Neural cell (in vitro differentiated cells): ENCODE data around the gene SMPX. TPM values are rescaled to one million over a fixed set of nuclear protein-coding genes. Genes with fewer than 3 reads are reported as not detected.

ENCODE experiments used
- H2AFZ ChIP-seq: fragments of 200-600, 300-800 bp; sonication (generic), shearing (Covaris generic); 2 replicates; pipeline ENCODE4 v1.6.0; 2014; ENCODE audit warnings: low read depth, mild to moderate bottlenecking, antibody characterized with exemption, low read length, moderate library complexity
- H3F3A ChIP-seq: fragments of 200-600 bp; shearing (Covaris generic); 2 replicates; pipeline ENCODE4 v1.6.1; 2016; ENCODE audit warnings: mild to moderate bottlenecking, moderate library complexity, mixed read lengths, antibody characterized with exemption, low read length; ENCODE audit not compliant: insufficient read depth, poor library complexity, severe bottlenecking
- H3K27ac ChIP-seq: fragments of 200-600, 300-800 bp; sonication (generic), shearing (Covaris generic); 2 replicates; pipeline ENCODE4 v1.5.1; 2014; ENCODE audit warnings: mild to moderate bottlenecking, low read length, moderate library complexity
- H3K27me3 ChIP-seq: fragments of 300-800, 200-600 bp; sonication (generic), shearing (Covaris generic); 2 replicates; pipeline ENCODE4 v1.6.0; 2014; ENCODE audit warnings: mild to moderate bottlenecking, low read depth, low read length, moderate library complexity; ENCODE audit not compliant: insufficient read depth
- H3K36me3 ChIP-seq: fragments of 300-800, 200-600 bp; sonication (generic), shearing (Covaris generic); 2 replicates; pipeline ENCODE4 v1.5.1; 2014; ENCODE audit warnings: mild to moderate bottlenecking, antibody characterized with exemption, low read length, moderate library complexity; ENCODE audit not compliant: insufficient read depth
- H3K4me2 ChIP-seq: fragments of 300-800, 200-600 bp; sonication (generic), shearing (Covaris generic); 2 replicates; pipeline ENCODE4 v1.6.0; 2014; ENCODE audit warnings: mild to moderate bottlenecking, low read length
- H3K4me3 ChIP-seq: fragments of 300-800, 200-600 bp; sonication (generic), shearing (Covaris generic); 2 replicates; pipeline ENCODE4 v1.5.1; 2014; ENCODE audit warnings: mild to moderate bottlenecking, low read length, moderate library complexity
- H3K79me2 ChIP-seq: fragments of 200-600 bp; shearing (Covaris generic); replicated peaks from 2 replicates; pipeline ENCODE4 v1.6.0; 2014; ENCODE audit warnings: mild to moderate bottlenecking, low read length, moderate library complexity; ENCODE audit not compliant: insufficient read depth
- H3K9ac ChIP-seq: fragments of 300-800, 200-600 bp; sonication (generic), shearing (Covaris generic); 2 replicates; pipeline ENCODE4 v1.6.1; 2016; ENCODE audit warnings: mild to moderate bottlenecking, low read length, mixed read lengths
- H3K9me2 ChIP-seq: fragments of 200-600 bp; shearing (Covaris generic); 2 replicates; pipeline ENCODE4 v1.6.1; 2016; ENCODE audit warnings: mild to moderate bottlenecking, low read length, mixed read lengths; ENCODE audit not compliant: insufficient read depth
- H3K9me3 ChIP-seq: fragments of 200-600, 300-800 bp; sonication (generic), shearing (Covaris generic); 2 replicates; pipeline ENCODE4 v1.6.1; 2016; ENCODE audit warnings: mild to moderate bottlenecking, mixed run types, low read length, moderate library complexity, mixed read lengths
- H4K20me1 ChIP-seq: fragments of 200-600 bp; shearing (Covaris generic); 2 replicates; pipeline ENCODE4 v1.6.1; 2016; ENCODE audit warnings: mild to moderate bottlenecking, mixed run types; ENCODE audit not compliant: insufficient read depth
- EP300 ChIP-seq: fragments of 450-650 bp; conservative IDR thresholded peaks from 2 replicates; pipeline ENCODE4 v1.6.1; 2014; ENCODE audit warnings: antibody characterized with exemption, mild to moderate bottlenecking, moderate library complexity; ENCODE audit not compliant: poor library complexity, severe bottlenecking
- EZH2 ChIP-seq: fragments of 200-600, 300-800 bp; shearing (Covaris generic), sonication (generic); IDR thresholded peaks from 2 replicates; pipeline ENCODE4 v1.6.1; 2014; ENCODE audit warnings: antibody characterized with exemption, low read length, borderline replicate concordance, mild to moderate bottlenecking; ENCODE audit not compliant: insufficient read depth, poor library complexity, severe bottlenecking
- MXI1 ChIP-seq: fragments of 450-650 bp; conservative IDR thresholded peaks from 2 replicates; pipeline ENCODE4 v1.6.1; 2014; ENCODE audit warnings: antibody characterized with exemption, mild to moderate bottlenecking; ENCODE audit not compliant: poor library complexity, severe bottlenecking
- POLR2AphosphoS5 ChIP-seq: IDR thresholded peaks from 2 replicates; pipeline ENCODE4 v1.6.1; 2012
- RAD21 ChIP-seq: fragments of 450-650 bp; conservative IDR thresholded peaks from 2 replicates; pipeline ENCODE4 v1.6.1; 2014; ENCODE audit warnings: antibody characterized with exemption, mild to moderate bottlenecking, moderate library complexity
- SMC3 ChIP-seq: fragments of 450-650 bp; conservative IDR thresholded peaks from 2 replicates; pipeline ENCODE4 v1.6.1; 2014; ENCODE audit warnings: antibody characterized with exemption, mild to moderate bottlenecking, moderate library complexity; ENCODE audit not compliant: poor library complexity
- TAF1 ChIP-seq: IDR thresholded peaks from 2 replicates; pipeline ENCODE4 v1.6.1; 2012; ENCODE audit warnings: low read depth
- polyA plus RNA-seq: library from polyadenylated mRNA; depleted of rRNA; stranded (reverse); fragments of >200 nt; gene quantifications from 2 replicates; pipeline ENCODE4 v1.2.3, GENCODE V29; 2014
- TF ChIP-seq, protein P1 (sequence below): fragments of 450-650 bp; IDR thresholded peaks from 2 replicates; pipeline ENCODE4 v1.5.1; 2014; ENCODE audit warnings: antibody characterized with exemption, mild to moderate bottlenecking, moderate library complexity; ENCODE audit not compliant: poor library complexity, severe bottlenecking
- TF ChIP-seq, protein P2 (sequence below): IDR thresholded peaks from 2 replicates; pipeline ENCODE4 v1.6.1; 2012; ENCODE audit warnings: borderline replicate concordance

SMPX gene
- polyA plus RNA-seq, 1 donor from 2014 or later, result 0.53 TPM

DNA sequence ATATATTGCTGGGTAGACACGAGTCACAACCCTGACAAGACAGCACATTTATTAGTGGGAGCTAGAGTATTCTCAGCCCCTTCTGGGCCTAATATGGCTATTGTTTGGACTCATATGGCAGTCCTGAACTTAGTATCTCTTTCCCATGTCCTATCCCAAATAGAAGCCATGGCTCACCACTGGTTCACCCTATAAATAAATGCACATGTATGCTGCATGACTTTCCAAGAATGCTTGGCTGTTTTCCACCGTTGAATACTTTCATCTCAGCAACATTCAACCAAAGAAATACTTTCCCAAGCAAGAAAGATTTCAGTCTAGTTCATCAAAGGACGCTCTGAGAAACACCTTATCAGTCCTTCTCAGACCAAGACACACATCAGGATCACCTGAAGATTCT lies 36.7 kb downstream of the SMPX start:
- Histone ChIP-seq H3K9me2 (no peaks in the 10 kb centered on the region), H3K4me2 (no peak overlapping the region), H4K20me1 (no peaks in the 10 kb centered on the region), H3K27me3 (no peaks in the 10 kb centered on the region), H3K9ac (no peak overlapping the region), H3K27ac (no peak overlapping the region), H3F3A (no peaks in the 10 kb centered on the region), H3K9me3 (no peaks in the 10 kb centered on the region), H3K79me2 (no peaks in the 10 kb centered on the region), H2AFZ (no peak overlapping the region), H3K4me3 (no peak overlapping the region), H3K36me3 (no peaks in the 10 kb centered on the region)
- no peak for TF ChIP-seq MXI1
- TF ChIP-seq, protein P1, sequence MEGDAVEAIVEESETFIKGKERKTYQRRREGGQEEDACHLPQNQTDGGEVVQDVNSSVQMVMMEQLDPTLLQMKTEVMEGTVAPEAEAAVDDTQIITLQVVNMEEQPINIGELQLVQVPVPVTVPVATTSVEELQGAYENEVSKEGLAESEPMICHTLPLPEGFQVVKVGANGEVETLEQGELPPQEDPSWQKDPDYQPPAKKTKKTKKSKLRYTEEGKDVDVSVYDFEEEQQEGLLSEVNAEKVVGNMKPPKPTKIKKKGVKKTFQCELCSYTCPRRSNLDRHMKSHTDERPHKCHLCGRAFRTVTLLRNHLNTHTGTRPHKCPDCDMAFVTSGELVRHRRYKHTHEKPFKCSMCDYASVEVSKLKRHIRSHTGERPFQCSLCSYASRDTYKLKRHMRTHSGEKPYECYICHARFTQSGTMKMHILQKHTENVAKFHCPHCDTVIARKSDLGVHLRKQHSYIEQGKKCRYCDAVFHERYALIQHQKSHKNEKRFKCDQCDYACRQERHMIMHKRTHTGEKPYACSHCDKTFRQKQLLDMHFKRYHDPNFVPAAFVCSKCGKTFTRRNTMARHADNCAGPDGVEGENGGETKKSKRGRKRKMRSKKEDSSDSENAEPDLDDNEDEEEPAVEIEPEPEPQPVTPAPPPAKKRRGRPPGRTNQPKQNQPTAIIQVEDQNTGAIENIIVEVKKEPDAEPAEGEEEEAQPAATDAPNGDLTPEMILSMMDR, result no peak
- no peak for TF ChIP-seq SMC3
- TF ChIP-seq EP300, result no peak
- TF ChIP-seq TAF1, result no peak
- no peak for TF ChIP-seq RAD21
- TF ChIP-seq, protein P2, sequence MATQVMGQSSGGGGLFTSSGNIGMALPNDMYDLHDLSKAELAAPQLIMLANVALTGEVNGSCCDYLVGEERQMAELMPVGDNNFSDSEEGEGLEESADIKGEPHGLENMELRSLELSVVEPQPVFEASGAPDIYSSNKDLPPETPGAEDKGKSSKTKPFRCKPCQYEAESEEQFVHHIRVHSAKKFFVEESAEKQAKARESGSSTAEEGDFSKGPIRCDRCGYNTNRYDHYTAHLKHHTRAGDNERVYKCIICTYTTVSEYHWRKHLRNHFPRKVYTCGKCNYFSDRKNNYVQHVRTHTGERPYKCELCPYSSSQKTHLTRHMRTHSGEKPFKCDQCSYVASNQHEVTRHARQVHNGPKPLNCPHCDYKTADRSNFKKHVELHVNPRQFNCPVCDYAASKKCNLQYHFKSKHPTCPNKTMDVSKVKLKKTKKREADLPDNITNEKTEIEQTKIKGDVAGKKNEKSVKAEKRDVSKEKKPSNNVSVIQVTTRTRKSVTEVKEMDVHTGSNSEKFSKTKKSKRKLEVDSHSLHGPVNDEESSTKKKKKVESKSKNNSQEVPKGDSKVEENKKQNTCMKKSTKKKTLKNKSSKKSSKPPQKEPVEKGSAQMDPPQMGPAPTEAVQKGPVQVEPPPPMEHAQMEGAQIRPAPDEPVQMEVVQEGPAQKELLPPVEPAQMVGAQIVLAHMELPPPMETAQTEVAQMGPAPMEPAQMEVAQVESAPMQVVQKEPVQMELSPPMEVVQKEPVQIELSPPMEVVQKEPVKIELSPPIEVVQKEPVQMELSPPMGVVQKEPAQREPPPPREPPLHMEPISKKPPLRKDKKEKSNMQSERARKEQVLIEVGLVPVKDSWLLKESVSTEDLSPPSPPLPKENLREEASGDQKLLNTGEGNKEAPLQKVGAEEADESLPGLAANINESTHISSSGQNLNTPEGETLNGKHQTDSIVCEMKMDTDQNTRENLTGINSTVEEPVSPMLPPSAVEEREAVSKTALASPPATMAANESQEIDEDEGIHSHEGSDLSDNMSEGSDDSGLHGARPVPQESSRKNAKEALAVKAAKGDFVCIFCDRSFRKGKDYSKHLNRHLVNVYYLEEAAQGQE, result no peak
- no peak for TF ChIP-seq POLR2AphosphoS5
- TF ChIP-seq EZH2, result no peak

- Histone ChIP-seq H3K9ac (no peak overlapping the region), H3K9me3 (no peaks in the 10 kb centered on the region), H3K27me3 (no peaks in the 10 kb centered on the region), H4K20me1 (no peaks in the 10 kb centered on the region), H2AFZ (no peak overlapping the region), H3K36me3 (no peaks in the 10 kb centered on the region), H3F3A (no peaks in the 10 kb centered on the region), H3K4me3 (no peak overlapping the region), H3K27ac (no peak overlapping the region), H3K9me2 (no peaks in the 10 kb centered on the region), H3K79me2 (no peaks in the 10 kb centered on the region), H3K4me2 (no peak overlapping the region)
- TF ChIP-seq EP300, result no peak
- TF ChIP-seq, protein P2, result no peak
- no peak for TF ChIP-seq MXI1
- no peak for TF ChIP-seq TAF1
- TF ChIP-seq, protein P1, result no peak
- TF ChIP-seq SMC3, result no peak
- no peak for TF ChIP-seq RAD21
- no peak for TF ChIP-seq POLR2AphosphoS5
- no peak for TF ChIP-seq EZH2
These were observed 39.3 kb downstream of the SMPX start for GRCh38 chrX:21718575-21718974.
